CD8-positive, alpha-beta memory T cell (primary cell): Measurements from ENCODE around the gene SLC2A9. TPM values are rescaled to one million over a fixed set of nuclear protein-coding genes. Genes with fewer than 3 reads are reported as not detected.

ENCODE experiments used
- CTCF ChIA-PET: fragments of 350-600 bp; sonication (Branson Sonifier 250); formaldehyde crosslinking; loops from one replicate; lab custom pipeline; 2021; ENCODE audit warnings: antibody characterized with exemption; lab: Charles Lee
- POLR2A ChIA-PET: fragments of 350-600 bp; sonication (Branson Sonifier 250); formaldehyde crosslinking; loops from one replicate; lab custom pipeline; 2021; ENCODE audit warnings: antibody characterized with exemption; lab: Charles Lee
- DNase-seq, 5 donors: peaks; one replicate each; pipeline versions ENCODE4 v3.0.0 to v3.0.0-alpha.2; 2020 to 2022; ENCODE audit warnings: mixed read lengths in 1 of 5
- H3K27ac ChIP-seq: one replicate; pipeline ENCODE4 v1.7.0; 2013; ENCODE audit warnings: low read depth, mild to moderate bottlenecking, low read length, moderate library complexity
- H3K27me3 ChIP-seq: 2 replicates; pipeline ENCODE4 v1.7.0; 2013; ENCODE audit warnings: low read length, mild to moderate bottlenecking; ENCODE audit not compliant: insufficient read depth, poor library complexity, severe bottlenecking
- H3K36me3 ChIP-seq: 2 replicates; pipeline ENCODE4 v1.7.0; 2013; ENCODE audit warnings: mild to moderate bottlenecking, low read length, moderate library complexity; ENCODE audit not compliant: insufficient read depth
- H3K4me1 ChIP-seq: 2 replicates; pipeline ENCODE4 v1.7.0; 2013; ENCODE audit warnings: mild to moderate bottlenecking, low read length, moderate library complexity; ENCODE audit not compliant: insufficient read depth
- H3K4me3 ChIP-seq: 2 replicates; pipeline ENCODE4 v1.7.0; 2013; ENCODE audit warnings: mild to moderate bottlenecking, low read length
- H3K9me3 ChIP-seq: 2 replicates; pipeline ENCODE4 v1.7.0; 2013; ENCODE audit warnings: mild to moderate bottlenecking, low read length
- H3K27ac Mint-ChIP-seq, 8 donors: one replicate each; pipeline ENCODE4 v1.8.0; 2020 to 2021; ENCODE audit warnings: mixed read lengths in 8 of 8, mild to moderate bottlenecking in 6 of 8, inconsistent platforms in 3 of 8, moderate library complexity in 3 of 8
- H3K27me3 Mint-ChIP-seq, 2 donors: one replicate each; pipeline ENCODE4 v1.8.0; 2020 to 2021; ENCODE audit warnings: mixed read lengths in 2 of 2, mild to moderate bottlenecking in 1 of 2, moderate library complexity in 1 of 2
- H3K36me3 Mint-ChIP-seq, 3 donors: one replicate each; pipeline ENCODE4 v1.8.0; 2020 to 2021; ENCODE audit warnings: mixed read lengths in 3 of 3, inconsistent platforms in 1 of 3, mild to moderate bottlenecking in 1 of 3
- H3K4me1 Mint-ChIP-seq, 3 donors: one replicate each; pipeline ENCODE4 v1.8.0; 2020 to 2021; ENCODE audit warnings: mixed read lengths in 3 of 3, inconsistent platforms in 1 of 3, mild to moderate bottlenecking in 1 of 3
- H3K4me3 Mint-ChIP-seq, 7 donors: one replicate each; pipeline ENCODE4 v1.8.0; 2020 to 2021; ENCODE audit warnings: mixed read lengths in 7 of 7, mild to moderate bottlenecking in 6 of 7, moderate library complexity in 4 of 7, inconsistent platforms in 2 of 7
- H3K9me3 Mint-ChIP-seq, 5 donors: one replicate each; pipeline ENCODE4 v1.8.0; 2020 to 2022; ENCODE audit warnings: mixed read lengths in 5 of 5, mild to moderate bottlenecking in 3 of 5, moderate library complexity in 2 of 5, inconsistent platforms in 1 of 5
- polyA plus RNA-seq: library from polyadenylated mRNA; unstranded; fragments of 300-500 nt; fragmentation: Illumina TruSeq; gene quantifications from one replicate; pipeline ENCODE4 v1.2.3, GENCODE V29; 2021
- total RNA-seq, 2 experiments: library from RNA; stranded (reverse); gene quantifications; one replicate each; pipeline ENCODE4 v1.2.3, GENCODE V29; 2021

Gene SLC2A9
- total and polyA plus RNA-seq, 3 experiments from 2014 or later = 1.8 to 3.1 (median 3.0) TPM

DNA sequence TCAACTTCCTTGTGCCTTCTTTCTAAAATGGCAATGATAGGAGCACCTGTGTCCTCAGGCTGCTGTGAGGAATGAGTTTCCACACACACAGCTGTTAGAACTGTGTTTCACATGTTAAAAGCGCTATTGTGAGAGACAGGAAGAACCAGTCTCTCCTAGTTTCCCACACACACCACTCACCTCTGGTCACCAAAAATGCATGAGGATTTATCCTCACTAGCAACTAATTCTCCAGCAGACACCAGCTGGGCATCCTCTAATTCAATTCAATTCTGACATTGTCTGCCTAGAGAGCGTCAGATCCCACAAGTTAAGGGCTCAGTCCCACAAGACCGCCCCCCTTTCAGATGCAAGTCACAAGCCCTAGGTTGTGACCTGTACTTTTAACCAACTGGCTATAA is 29.0 kb upstream of the SLC2A9 start:
- Mint-ChIP-seq H3K27me3 (peaks cover 3 to 7% of the 10 kb centered on the region in 2 donors), H3K27ac (no peak overlapping the region), H3K4me3 (no peak overlapping the region), H3K4me1 (peaks cover 0 to 17% (median 14%) of the 10 kb centered on the region in 3 donors), H3K9me3 (no peaks in the 10 kb centered on the region), H3K36me3 (peaks cover 0 to 10% (median 10%) of the 10 kb centered on the region in 3 donors)
- Histone ChIP-seq H3K27me3 (no peaks in the 10 kb centered on the region), H3K9me3 (no peaks in the 10 kb centered on the region), H3K4me1 (no peaks in the 10 kb centered on the region), H3K4me3 (no peak overlapping the region), H3K27ac (no peak overlapping the region), H3K36me3 (no peaks in the 10 kb centered on the region)
- CTCF ChIA-PET = no interaction called here
- no peak for DNase-seq
- POLR2A ChIA-PET = no interaction called here

DNA sequence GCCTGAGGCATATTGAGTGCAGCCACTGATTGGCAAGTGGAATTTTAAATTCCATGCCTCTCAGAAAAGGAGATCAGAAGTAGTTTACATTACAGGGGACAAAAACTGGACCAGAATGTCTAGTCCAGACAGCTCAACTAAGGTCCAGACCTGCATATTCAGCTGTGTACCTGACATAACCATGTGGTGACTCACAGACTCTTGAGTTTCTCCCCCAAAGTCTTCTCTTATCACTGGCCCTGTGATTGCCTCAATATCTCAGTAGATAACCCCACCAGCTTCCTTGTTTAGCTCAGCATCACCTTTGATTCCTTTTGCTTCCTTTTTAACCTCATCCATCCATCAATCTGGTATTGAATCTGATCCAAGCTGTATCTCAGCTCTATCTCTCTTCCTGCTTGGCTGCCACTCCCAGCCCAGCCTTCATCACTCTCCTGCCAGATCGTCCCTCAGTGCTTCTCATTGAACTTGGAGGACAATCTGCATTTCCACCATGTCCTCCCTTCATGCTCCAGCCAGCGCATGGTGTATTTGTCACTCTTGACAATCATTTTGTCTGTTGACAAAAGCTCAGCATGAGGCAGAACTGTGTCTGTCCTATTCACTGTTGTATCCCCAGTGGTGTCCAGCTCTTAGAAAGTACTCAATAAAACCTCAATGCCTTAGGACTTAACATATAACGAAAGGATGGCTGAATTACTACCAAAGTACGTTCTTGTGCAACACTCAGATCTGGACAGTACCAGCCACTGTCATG is 27.8 kb upstream of the SLC2A9 start:
- no peaks in the 10 kb centered on the region for H3K9me3 ChIP-seq
- Mint-ChIP-seq H3K9me3 (no peaks in the 10 kb centered on the region), H3K27ac (peak overlapping the region in 2 of 8 donors; percentile 63 to 69), H3K4me1 (peaks cover 0 to 17% (median 14%) of the 10 kb centered on the region in 3 donors), H3K4me3 (no peak overlapping the region), H3K27me3 (peaks cover 3 to 7% of the 10 kb centered on the region in 2 donors), H3K36me3 (peaks cover 0 to 11% (median 10%) of the 10 kb centered on the region in 3 donors)
- CTCF ChIA-PET = no interaction called here
- no peaks in the 10 kb centered on the region for H3K27me3 ChIP-seq
- H3K27ac ChIP-seq = no peak overlapping the region
- no peak for DNase-seq
- no peaks in the 10 kb centered on the region for H3K36me3 ChIP-seq
- POLR2A ChIA-PET = no interaction called here
- no peak overlapping the region for H3K4me3 ChIP-seq
- H3K4me1 ChIP-seq = no peaks in the 10 kb centered on the region

DNA sequence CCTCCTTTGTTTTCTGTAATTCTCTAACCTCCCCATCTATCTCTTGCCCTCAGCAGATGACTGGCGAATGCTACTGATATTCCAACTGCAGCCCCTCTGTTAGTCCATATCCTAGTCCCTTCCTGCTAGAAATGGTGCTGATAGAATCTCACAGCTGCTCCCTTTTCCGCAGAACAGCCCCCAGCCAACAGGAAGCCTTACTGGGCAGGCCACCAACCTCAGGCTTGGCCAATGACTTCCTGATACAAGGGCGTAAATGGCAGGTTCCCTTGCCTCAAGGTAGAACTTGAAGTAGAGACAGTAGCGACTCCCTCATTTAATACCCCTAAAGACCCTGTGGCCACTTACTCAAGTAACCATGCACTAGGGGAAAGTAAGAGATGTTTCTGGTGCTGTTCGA is 26.7 kb upstream of the SLC2A9 start:
- Mint-ChIP-seq H3K4me3 (no peak overlapping the region), H3K27me3 (peaks cover 3 to 7% of the 10 kb centered on the region in 2 donors), H3K36me3 (peaks cover 0 to 21% (median 13%) of the 10 kb centered on the region in 3 donors), H3K4me1 (peaks cover 0 to 17% (median 14%) of the 10 kb centered on the region in 3 donors), H3K27ac (no peak overlapping the region), H3K9me3 (peaks cover under 1 to 3% (median under 1%) of the 10 kb centered on the region in 5 donors)
- H3K36me3 ChIP-seq = no peaks in the 10 kb centered on the region
- no peaks in the 10 kb centered on the region for H3K27me3 ChIP-seq
- H3K27ac ChIP-seq = no peak overlapping the region
- ChIA-PET POLR2A (no interaction called here), CTCF (no interaction called here)
- no peaks in the 10 kb centered on the region for H3K9me3 ChIP-seq
- DNase-seq = no peak
- no peak overlapping the region for H3K4me3 ChIP-seq
- H3K4me1 ChIP-seq = no peaks in the 10 kb centered on the region

DNA sequence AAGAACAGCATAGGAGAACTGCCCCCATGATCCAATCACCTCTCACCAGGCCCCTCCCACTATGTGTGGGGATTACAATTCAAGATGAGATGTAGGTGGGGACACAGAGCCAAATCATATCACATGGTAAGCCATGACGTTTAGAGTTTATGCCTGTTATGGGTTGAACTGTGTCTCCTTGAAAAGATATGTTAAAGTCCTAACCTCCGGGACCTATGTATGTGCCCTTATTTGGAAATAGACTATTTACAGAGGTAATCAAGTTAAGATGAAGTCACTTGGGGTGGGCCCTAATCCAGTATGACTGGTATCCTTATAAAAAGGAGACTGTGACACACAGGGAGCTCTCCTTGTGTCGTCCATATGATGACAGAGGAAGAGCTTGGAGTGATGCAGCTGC is 25.2 kb upstream of the SLC2A9 start:
- Histone ChIP-seq H3K4me1 (no peaks in the 10 kb centered on the region), H3K9me3 (no peaks in the 10 kb centered on the region), H3K27me3 (no peaks in the 10 kb centered on the region), H3K27ac (no peak overlapping the region), H3K36me3 (no peaks in the 10 kb centered on the region), H3K4me3 (no peak overlapping the region)
- H3K4me3 Mint-ChIP-seq = no peak overlapping the region
- CTCF ChIA-PET = no interaction called here
- no peak for DNase-seq
- POLR2A ChIA-PET = no interaction called here
- H3K27ac Mint-ChIP-seq = peak overlapping the region in 1 of 8 donors; percentile 72
- peaks cover 8 to 30% (median 16%) of the 10 kb centered on the region in 3 donors for H3K36me3 Mint-ChIP-seq
- H3K4me1 Mint-ChIP-seq = peaks cover 0 to 17% (median 14%) of the 10 kb centered on the region in 3 donors
- H3K27me3 Mint-ChIP-seq = peaks cover 0 to 7% of the 10 kb centered on the region in 2 donors
- H3K9me3 Mint-ChIP-seq = peaks cover 8 to 16% (median 12%) of the 10 kb centered on the region in 5 donors

DNA sequence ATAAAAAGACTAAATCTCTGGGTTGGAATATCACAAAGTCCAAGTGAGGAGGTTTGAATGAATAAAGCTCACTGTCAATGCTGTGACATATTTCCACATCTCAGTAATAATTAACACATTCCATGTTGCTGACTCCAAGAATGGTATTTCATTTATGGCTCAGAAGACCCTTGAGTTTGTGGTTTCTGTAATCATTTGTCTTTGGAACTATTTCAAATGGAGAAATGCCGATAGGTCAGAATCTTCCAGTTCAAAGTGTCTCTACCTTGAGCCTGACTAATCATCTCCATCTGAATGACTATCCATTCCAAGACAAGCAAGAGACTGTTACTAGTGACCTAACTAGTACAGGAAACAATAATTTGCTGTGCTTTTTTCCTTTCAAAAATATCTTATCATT is 24.2 kb upstream of the SLC2A9 start:
- no peak overlapping the region for H3K4me3 ChIP-seq
- no peak overlapping the region for H3K27ac ChIP-seq
- H3K36me3 Mint-ChIP-seq = peaks cover 8 to 30% (median 17%) of the 10 kb centered on the region in 3 donors
- ChIA-PET POLR2A (no interaction called here), CTCF (no interaction called here)
- no peaks in the 10 kb centered on the region for H3K36me3 ChIP-seq
- DNase-seq = no peak
- no peaks in the 10 kb centered on the region for H3K4me1 ChIP-seq
- no peak overlapping the region for H3K4me3 Mint-ChIP-seq
- H3K27ac Mint-ChIP-seq = no peak overlapping the region
- peaks cover 0 to 7% of the 10 kb centered on the region in 2 donors for H3K27me3 Mint-ChIP-seq
- H3K27me3 ChIP-seq = no peaks in the 10 kb centered on the region
- peaks cover 12 to 16% (median 12%) of the 10 kb centered on the region in 5 donors for H3K9me3 Mint-ChIP-seq
- H3K9me3 ChIP-seq = no peaks in the 10 kb centered on the region
- H3K4me1 Mint-ChIP-seq = peaks cover 0 to 17% (median 14%) of the 10 kb centered on the region in 3 donors

DNA sequence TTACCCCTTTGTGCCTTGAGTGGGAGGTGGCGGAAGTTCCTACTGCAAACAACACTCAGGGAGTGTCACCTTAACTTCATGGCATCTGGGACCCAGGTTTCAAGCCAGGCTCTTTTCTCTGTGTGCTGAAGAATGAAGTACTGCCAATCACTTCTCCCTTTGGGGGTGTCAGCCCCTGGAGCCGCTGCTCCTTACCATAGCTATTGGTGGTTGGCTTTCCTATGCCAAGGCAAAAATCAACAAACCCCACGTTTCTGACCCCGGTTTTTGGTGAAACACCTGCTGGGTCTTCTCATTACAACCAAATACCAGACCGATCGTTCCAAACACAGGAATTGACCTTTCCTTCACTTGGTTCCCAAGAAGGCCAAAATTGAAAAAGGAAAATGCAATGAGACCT is 19.7 kb upstream of the SLC2A9 start:
- Mint-ChIP-seq H3K36me3 (peaks cover 10 to 30% (median 23%) of the 10 kb centered on the region in 3 donors), H3K4me1 (no peaks in the 10 kb centered on the region), H3K27me3 (peaks cover 0 to 2% of the 10 kb centered on the region in 2 donors), H3K4me3 (no peak overlapping the region), H3K27ac (no peak overlapping the region), H3K9me3 (peaks cover 12 to 16% (median 12%) of the 10 kb centered on the region in 5 donors)
- Histone ChIP-seq H3K4me3 (no peak overlapping the region), H3K9me3 (no peaks in the 10 kb centered on the region), H3K27me3 (no peaks in the 10 kb centered on the region), H3K36me3 (no peaks in the 10 kb centered on the region), H3K4me1 (no peaks in the 10 kb centered on the region), H3K27ac (no peak overlapping the region)
- DNase-seq = no peak
- ChIA-PET CTCF (no interaction called here), POLR2A (no interaction called here)

DNA sequence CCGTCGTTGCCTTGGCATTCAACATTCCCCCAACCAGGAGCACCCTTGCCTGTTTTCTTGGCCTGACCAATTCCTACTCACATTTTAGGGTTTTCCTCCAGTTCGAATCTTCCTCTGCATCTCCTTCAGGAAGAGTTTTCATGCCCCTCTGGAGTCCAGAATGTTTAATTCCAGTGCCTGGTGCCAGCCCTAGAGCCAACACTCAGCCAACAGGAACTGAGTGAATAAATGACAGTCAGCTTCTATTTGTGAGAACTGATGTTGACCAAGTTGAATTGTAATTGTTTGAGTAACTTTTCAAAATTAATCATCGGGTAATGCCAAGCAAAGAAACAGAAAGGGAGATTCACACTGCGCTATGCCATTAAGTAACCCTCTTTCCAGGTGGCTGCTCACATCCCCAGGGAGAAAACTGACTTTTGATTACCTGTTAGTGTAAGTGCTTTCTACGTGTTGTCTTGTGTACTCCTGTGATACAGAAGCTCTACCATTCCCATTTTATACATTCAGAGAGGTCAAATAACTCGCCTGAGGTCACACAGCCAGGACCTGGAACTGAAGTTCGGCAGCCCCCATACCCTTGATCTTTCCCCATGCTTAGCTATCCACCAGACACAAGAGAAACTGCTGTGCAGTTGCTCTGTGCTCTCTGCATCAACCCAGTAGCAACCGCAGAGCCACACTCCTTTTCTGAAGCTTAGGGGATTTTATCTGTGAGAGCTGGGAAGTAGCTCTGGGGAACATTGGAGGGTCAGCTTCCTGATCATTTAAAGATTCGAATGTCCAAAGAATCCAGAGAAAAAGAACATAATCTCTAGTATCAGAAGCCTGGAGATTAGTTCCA is 19.0 kb upstream of the SLC2A9 start:
- Histone ChIP-seq H3K36me3 (no peaks in the 10 kb centered on the region), H3K4me1 (no peaks in the 10 kb centered on the region), H3K9me3 (no peaks in the 10 kb centered on the region), H3K4me3 (no peak overlapping the region), H3K27ac (no peak overlapping the region), H3K27me3 (no peaks in the 10 kb centered on the region)
- ChIA-PET CTCF (no interaction called here), POLR2A (no interaction called here)
- H3K4me3 Mint-ChIP-seq = no peak overlapping the region
- no peaks in the 10 kb centered on the region for H3K4me1 Mint-ChIP-seq
- H3K27me3 Mint-ChIP-seq = peaks cover 0 to 2% of the 10 kb centered on the region in 2 donors
- peaks cover 12 to 16% (median 12%) of the 10 kb centered on the region in 5 donors for H3K9me3 Mint-ChIP-seq
- H3K36me3 Mint-ChIP-seq = peaks cover 10 to 28% (median 23%) of the 10 kb centered on the region in 3 donors
- no peak for DNase-seq
- peak overlapping the region in 1 of 8 donors; percentile 79 for H3K27ac Mint-ChIP-seq
